HG03097 (cell line): ENCODE data around the gene CCDC121.

ENCODE experiments used
- ATAC-seq: cut with Tn5 transposase; IDR thresholded peaks from one replicate; pipeline ENCODE4 v1.9.1; 2021; ENCODE audit not compliant: unreplicated experiment, low FRiP score

Gene CCDC121

DNA sequence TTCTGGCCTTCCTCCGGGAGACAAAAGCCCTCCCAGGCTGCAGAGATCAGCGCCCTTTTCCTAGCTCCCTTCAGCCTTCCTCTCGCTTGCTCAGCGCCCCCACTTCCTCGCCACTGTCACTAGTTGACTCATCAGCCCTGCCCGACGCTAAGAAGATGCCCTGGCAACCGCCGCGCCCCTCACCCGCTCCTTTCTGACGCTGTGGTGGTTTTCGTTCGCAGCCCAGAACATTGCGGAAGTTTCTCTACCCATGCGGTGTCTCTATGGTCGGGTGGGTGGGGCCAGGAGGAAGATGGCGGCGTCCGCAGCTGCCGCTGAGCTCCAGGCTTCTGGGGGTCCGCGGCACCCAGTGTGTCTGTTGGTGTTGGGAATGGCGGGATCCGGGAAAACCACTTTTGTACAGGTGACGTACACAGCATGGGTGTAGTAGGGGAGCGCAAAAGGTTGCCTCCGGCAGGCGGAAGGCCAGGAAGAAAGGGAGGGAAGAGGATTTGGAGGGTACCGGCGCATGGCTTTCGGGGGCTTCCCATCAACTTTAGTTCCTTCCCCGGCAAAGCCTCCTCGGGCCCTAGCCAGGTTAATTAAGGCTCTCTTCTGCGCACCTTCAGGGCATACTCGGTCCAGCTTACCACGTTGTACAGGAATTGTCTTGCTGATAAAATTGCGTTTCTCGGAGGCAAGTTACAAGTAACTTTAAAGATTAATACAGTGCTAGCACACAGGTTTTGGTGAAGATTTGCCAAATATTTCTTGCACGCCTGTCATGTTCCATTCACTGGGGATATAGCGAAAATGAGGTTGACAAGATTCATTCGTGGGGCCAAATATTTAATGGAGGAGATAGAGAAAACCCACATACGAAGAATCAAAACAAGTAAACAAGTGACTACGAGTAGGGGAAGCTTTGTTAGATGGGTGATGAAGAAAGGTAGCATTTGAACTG lies at the start of gene CCDC121, which contains the start of gene GPN1:
Gene CCDC121, minus strand, starts transcription at position 246 of the 943 bp plus-strand sequence. CDS start 1,213 bp downstream, outside the sequence.
Gene GPN1, plus strand, starts transcription at position 284 of the 943 bp plus-strand sequence. Its CDS starts 9 bp downstream, at position 293.
- peak; percentile 94 for ATAC-seq

GRCh38 chr2:27672723-27673486 lies 44.1 kb upstream of the CCDC121 start:
- no peak for ATAC-seq

GRCh38 chr2:27671235-27671634 lies 42.4 kb upstream of the CCDC121 start:
- ATAC-seq = no peak

- ATAC-seq = no peak
Observed at GRCh38 chr2:27667446-27667845, 38.6 kb upstream of the CCDC121 start.

GRCh38 chr2:27664622-27665363 lies 36.0 kb upstream of the CCDC121 start:
- ATAC-seq = no peak

DNA sequence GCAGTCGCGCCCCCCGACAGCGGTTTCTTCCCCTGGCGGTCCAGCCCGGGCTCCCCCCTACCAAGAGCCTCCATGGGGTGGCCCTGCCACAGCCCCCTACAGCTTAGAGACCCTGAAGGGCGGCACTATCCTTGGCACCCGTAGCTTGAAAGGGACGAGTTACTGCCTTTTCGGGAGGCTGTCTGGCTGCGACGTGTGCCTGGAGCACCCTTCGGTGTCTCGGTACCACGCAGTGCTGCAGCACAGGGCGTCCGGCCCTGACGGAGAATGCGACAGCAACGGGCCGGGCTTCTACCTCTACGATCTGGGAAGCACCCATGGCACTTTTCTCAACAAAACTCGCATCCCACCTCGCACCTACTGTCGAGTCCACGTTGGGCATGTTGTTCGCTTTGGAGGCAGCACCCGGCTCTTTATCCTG lies 35.4 kb upstream of the CCDC121 start:
- peak; percentile 30 for ATAC-seq

GRCh38 chr2:27663285-27664153 lies 34.7 kb upstream of the CCDC121 start, which contains the start of the genes SLC4A1AP and SUPT7L:
Gene SLC4A1AP, plus strand, starts transcription at chr2:27663889. Its CDS starts 26 bp downstream, at chr2:27663915.
Gene SUPT7L, minus strand, starts transcription at chr2:27663614. Its CDS starts 1,422 bp downstream, at chr2:27662192.
- ATAC-seq = peak; percentile 68

DNA sequence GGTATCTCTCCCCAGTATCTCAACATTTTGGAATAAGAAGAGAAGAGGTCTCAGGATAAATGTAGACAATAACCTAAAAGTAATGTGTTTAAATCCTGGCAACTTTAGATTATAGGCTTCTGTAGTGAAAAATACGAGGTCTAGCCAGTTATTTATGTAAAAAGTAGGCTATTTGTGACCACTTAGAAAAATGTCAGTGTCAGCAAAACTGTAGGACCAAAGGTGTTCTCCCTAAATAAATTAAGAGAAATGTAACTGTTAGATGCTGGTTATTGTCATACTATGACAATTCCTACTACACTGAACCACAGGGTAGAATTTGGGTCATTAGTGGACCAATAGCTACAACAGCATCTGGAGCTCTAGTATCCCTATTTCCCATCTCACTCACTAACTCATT lies 32.6 kb upstream of the CCDC121 start:
- ATAC-seq = no peak

GRCh38 chr2:27655155-27655951 lies 26.5 kb upstream of the CCDC121 start:
- no peak for ATAC-seq

- ATAC-seq = no peak
Observed at GRCh38 chr2:27653397-27653796, 24.6 kb upstream of the CCDC121 start.

GRCh38 chr2:27652790-27653189 lies 24.0 kb upstream of the CCDC121 start:
- no peak for ATAC-seq

GRCh38 chr2:27652341-27652740 lies 23.5 kb upstream of the CCDC121 start:
- ATAC-seq = no peak

DNA sequence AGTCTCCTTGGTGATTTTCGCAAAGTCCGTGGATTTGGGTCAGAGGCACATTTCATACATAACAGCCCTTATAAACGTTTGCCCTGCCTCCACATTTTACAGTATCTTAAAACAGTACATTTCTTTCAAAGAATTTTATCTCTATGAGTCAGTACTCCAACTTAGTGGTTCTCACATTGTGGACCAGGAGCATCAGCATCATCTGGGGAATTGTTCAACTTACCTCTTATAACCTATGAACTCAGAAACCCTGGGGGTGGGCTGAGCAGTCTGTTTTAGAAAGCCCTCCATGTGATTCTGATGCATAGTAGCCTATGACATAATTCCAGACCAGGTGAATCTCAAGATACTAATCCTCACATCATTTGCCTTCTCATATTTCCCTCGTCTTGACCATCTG lies 22.2 kb upstream of the CCDC121 start:
- ATAC-seq = no peak

DNA sequence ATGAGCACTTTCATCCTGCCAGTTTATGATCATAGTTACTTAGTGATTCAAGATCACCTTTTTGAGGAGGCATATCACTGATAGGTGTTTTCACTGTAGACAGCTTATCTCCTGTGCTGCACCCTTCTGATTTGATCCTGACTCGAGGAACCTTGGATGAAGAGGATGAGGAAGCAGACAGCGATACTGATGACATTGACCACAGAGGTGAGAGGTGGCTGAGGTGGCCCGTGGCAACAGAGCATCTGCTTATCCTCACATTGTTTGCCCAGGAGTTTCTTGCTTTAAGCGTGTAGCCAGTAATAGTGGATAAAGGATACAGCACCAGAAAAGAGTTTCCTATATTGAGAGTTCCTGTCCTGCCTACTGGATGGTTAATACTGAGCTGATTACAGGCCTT lies 18.9 kb upstream of the CCDC121 start:
- ATAC-seq = no peak

- no peak for ATAC-seq
Observed at GRCh38 chr2:27647289-27647688, 18.5 kb upstream of the CCDC121 start.

DNA sequence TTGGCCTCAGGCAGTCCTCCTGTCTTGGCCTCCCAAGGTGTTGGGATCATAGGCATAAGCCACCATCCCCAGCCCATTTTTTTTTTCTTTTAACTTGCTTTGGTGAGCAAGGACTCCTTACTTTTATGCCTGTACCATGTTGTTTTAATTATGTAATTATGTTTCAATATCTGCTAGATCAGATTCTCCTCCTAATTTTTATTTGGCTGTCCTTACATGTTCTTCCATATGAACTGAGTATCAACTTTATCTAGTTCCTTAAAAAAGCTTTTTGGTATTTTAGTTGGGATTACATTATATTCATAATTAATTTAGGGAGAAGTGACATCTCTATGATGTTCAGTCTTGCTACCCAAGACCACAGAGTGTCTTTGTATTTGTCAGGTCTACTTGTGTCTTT lies 16.4 kb upstream of the CCDC121 start:
- no peak for ATAC-seq

GRCh38 chr2:27640722-27641245 lies 12.0 kb upstream of the CCDC121 start:
- ATAC-seq = no peak

DNA sequence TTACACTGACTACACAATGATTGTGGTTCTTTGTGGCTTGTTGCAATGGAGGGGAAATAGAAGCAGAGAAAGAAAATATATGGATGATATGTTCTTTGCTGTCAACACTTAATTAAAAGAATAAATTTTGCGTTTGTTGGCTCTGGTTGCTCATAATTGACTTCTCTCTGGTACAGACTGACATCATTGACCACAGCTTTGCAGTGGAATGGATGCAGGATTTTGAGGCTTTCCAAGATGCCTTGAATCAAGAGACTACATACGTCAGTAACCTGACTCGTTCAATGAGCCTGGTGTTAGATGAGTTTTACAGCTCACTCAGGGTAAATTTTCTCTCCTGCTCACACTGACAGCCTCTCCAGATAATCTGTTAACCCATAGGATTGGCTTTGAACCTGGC lies 9.9 kb upstream of the CCDC121 start:
- no peak for ATAC-seq
